NCI-H1048 (cell line): Measurements from ENCODE around the gene TXNL1.
"Not testable (repeated sequence)": the region's sequence is repeated elsewhere in the genome, so short reads cannot be mapped to it uniquely, and the experiment has no call there.

Source experiments
- DNase-seq: peaks from one replicate; lab custom pipeline; 2025; lab: John Stamatoyannopoulos, UW

The TXNL1 gene

DNA sequence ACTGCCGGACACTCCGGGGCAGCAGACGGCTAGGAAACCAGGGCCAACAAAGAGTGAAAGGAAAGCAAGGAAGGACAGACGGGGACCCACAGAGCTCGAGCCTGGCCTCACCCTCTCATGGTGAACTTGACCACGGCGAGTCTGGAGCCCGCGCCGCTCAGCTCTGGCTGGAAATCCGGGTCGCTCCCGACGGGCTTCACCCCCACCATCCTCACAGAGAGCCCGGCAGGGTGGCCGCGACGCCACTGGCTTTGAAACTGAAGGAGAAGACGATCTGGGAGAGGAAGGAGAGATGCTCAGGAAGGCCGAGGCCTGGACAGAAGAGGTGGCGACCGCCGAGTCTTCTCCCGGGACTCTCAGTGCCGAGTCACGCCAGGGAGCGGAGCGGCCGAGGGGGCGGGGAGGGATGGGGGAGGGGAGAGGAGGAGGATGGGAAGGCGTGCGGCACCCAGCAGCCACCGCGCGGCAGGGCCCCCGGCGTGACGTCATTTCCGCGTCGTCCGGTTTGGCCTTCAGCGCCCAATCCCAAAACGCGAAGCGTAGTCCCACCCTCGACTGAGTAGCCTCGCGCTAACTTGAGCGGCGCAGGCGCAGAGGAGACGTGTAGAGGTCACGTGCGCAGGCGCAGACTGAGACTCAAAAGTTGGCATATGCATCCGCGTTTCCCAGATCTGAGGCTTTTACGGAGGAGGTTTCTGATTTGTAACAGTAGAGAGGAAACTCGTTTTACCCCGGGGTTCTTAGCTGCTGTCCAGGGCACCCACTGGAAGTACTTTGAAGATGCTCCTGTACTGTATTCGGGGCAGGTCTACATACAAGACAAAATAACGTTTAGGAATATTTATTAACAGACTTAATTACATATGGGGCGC, at the start of gene TXNL1:
TXNL1 (minus strand) TSS at position 361 of the 872 bp plus-strand sequence; CDS start at position 209, 152 bp downstream.
- DNase-seq = peak; percentile 99

DNA sequence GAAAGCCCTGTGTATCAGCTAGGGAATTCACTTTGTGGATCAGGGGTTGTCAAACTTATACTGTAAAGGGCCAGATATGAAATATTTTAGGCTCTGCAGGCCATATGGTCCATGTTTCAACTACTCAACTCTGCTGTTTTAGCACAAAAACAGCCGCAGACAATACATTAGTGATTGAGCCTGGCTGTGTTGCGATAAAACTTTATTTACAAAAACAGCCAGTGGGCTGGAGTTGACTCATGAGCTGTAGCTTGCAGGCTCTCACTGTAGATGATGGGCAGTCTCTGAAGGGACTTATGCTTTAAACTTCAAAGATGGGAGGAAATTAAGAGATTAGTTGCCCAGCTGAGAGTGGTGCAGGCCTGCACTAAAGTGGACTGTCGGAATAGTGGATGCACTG, 45.9 kb upstream of the TXNL1 start:
- DNase-seq = no peak

GRCh38 chr18:56678836-56679565, 40.6 kb upstream of the TXNL1 start:
- DNase-seq = no peak

- no peak for DNase-seq
Observed at GRCh38 chr18:56676639-56677038, 38.2 kb upstream of the TXNL1 start.

GRCh38 chr18:56672981-56673380, 34.6 kb upstream of the TXNL1 start:
- DNase-seq = no peak

DNA sequence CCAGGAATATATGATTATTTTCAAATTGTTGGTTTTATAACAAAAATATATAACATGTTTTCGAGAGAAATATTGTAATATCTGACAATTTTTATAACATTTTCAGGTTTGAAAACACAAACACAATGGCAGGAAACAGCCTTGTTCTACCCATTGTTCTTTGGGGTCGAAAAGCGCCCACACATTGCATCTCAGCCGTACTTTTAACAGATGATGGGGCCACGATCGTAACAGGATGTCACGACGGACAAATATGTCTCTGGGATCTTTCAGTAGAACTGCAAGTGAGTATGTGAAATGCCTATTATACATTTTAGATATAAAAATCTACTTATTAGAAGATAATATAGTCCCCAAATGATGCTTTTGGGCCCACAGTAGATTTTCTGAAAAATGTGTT, 34.0 kb upstream of the TXNL1 start:
- DNase-seq = no peak

GRCh38 chr18:56662902-56663301, 24.5 kb upstream of the TXNL1 start:
- DNase-seq = no peak

DNA sequence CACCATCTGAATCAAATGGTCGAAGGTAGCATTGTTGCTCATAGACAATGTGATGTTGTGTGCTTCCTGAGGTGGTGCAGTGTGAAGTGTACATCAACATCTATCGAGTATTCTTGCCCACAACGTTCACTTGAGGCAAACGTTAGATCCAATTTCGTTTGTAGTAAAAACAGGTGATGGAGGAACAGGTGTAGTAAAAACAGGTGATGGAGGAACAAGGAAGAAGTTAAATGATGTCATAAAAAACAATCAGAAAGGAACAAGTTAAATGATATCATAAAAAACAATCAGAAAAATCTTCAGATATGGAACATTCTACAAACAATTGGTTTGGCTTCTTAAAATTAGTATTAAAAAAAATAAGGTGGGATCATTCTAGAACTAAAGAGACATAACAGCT, 24.1 kb upstream of the TXNL1 start:
- DNase-seq = no peak

GRCh38 chr18:56662063-56662408, 23.6 kb upstream of the TXNL1 start:
- DNase-seq = no peak

DNA sequence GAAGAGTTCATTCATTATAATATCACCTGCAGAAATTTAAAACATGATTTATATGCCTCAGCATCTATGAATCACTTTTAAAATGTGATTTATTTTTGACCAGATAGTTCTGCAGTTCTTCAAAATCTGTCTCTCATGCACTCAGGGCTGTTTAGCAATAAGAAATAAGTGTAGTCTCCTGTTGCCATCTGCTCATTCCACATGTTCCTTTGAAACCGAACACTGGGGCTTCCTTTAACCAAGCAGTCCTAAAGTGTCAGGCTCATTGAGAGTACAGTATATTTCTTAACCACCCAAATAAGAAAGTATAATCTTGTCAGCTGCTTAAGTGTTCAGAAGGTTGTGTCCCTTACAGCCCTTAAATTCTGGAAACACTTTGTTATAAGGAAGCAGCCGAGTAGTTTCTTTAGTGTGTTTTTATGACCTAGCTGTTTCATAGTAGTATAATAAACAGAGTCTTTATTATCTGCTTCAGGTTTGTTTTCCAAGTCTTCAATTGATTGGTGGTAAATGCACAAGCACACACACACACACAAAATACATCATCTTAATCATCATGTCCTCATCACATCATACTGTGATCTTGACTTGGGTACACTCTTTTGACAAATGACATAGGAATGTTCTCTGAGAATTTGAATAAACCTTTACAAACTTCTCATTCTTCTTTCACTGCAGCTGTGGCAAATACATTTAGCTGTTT, 23.1 kb upstream of the TXNL1 start:
- no peak for DNase-seq

- DNase-seq = no peak
Observed at GRCh38 chr18:56660655-56661054, 22.3 kb upstream of the TXNL1 start.

DNA sequence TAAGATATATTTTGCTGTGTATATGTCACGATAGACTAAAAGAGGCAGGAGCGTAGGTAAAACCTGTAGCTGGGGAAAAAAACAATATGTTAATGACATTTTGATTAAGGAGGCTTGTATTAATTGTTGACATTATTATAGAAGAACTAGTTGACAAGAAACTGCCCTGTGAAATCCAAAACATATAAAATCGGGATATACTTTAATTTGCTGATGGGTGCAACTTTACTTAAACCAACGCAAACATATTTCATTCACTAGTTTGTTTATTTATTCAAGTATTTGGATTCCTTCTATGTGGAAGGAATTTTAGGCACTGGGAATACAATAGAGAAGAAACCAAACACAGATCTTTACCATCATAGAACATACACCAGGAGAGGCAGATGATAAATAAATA, 20.7 kb upstream of the TXNL1 start:
- DNase-seq = no peak

- DNase-seq = no peak
Observed at GRCh38 chr18:56658261-56658660, 19.9 kb upstream of the TXNL1 start.

GRCh38 chr18:56654280-56654679, 15.9 kb upstream of the TXNL1 start:
- DNase-seq = not testable (repeated sequence)

DNA sequence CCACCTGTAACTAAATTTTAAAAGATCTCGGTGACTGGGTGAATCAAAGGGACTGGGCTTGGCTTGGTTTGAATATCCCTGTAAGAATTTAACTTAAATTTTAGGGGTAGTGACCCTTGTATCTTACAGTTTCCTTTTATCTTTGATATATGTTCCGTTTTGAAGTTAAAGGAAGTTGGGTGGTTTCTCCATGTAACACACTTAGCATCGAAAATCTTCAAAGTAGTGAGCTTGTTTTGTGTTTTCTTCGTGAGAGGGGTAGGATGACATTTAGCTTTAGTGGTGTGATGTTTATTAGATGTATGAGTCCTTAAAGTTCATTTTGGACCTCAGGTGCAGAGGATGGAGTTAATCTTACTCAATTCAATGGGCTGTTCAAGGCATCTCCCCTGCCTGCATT, 14.4 kb upstream of the TXNL1 start:
- DNase-seq = no peak

DNA sequence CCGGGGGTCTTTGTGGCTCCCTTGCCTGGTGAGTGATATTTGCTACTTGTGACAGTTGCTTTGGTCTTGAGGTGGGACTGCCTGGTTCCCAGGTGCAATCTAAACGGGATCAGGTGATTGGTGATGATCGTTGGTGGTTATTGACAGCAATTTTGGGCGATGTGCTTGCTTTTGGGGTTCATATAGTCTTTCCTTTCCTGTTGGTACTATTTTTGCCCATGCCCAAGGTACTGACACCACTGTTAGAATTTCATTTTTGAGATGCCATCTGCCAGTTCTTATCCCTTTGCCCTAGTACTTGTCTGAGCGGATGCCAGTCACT, 13.3 kb upstream of the TXNL1 start:
- no peak for DNase-seq

- peak; percentile 94 for DNase-seq
Observed at GRCh38 chr18:56650944-56651770, 12.8 kb upstream of the TXNL1 start, which contains the start of gene WDR7. TSS of gene WDR7 (plus strand) at chr18:56651359. CDS start at chr18:56672516, 21,157 bp downstream.

- DNase-seq = no peak
Observed at GRCh38 chr18:56649996-56650395, 11.6 kb upstream of the TXNL1 start.

- no peak for DNase-seq
Observed at GRCh38 chr18:56647951-56648893, 9.8 kb upstream of the TXNL1 start.

GRCh38 chr18:56647071-56647470, 8.7 kb upstream of the TXNL1 start:
- DNase-seq = no peak
